Calu3 (cell line): Measurements from ENCODE around the gene ERC2. TPM values are rescaled to one million over a fixed set of nuclear protein-coding genes. Genes with fewer than 3 reads are reported as not detected.

Experiments
- BruUV-seq: library from RNA; stranded (reverse); fragments of 400-500 nt; replicated peaks from 2 replicates; lab custom pipeline; 2021; lab: Mats Ljungman, UMichigan
- CTCF ChIA-PET: fragments of 300-600 bp; sonication (Branson Sonifier 250); formaldehyde crosslinking; loops from one replicate; lab custom pipeline; 2022; ENCODE audit warnings: antibody characterized with exemption; lab: Charles Lee
- DNase-seq: peaks from one replicate; pipeline ENCODE4 v3.0.0; 2022
- H3K27ac Mint-ChIP-seq: one replicate; pipeline ENCODE4 v1.8.0; 2022; ENCODE audit warnings: mixed read lengths; ENCODE audit not compliant: unreplicated experiment
- H3K27me3 Mint-ChIP-seq: one replicate; pipeline ENCODE4 v1.8.0; 2022; ENCODE audit warnings: mixed read lengths; ENCODE audit not compliant: unreplicated experiment
- H3K36me3 Mint-ChIP-seq: one replicate; pipeline ENCODE4 v1.8.0; 2022; ENCODE audit warnings: mild to moderate bottlenecking, moderate library complexity, mixed read lengths; ENCODE audit not compliant: insufficient read depth, unreplicated experiment
- H3K4me1 Mint-ChIP-seq: one replicate; pipeline ENCODE4 v1.8.0; 2022; ENCODE audit warnings: mild to moderate bottlenecking, low read depth, mixed read lengths; ENCODE audit not compliant: unreplicated experiment
- H3K4me3 Mint-ChIP-seq: one replicate; pipeline ENCODE4 v1.8.0; 2022; ENCODE audit warnings: mild to moderate bottlenecking, low read depth, moderate library complexity, mixed read lengths; ENCODE audit not compliant: unreplicated experiment
- H3K9me3 Mint-ChIP-seq: one replicate; pipeline ENCODE4 v1.8.0; 2022; ENCODE audit warnings: low read depth, mixed read lengths; ENCODE audit not compliant: unreplicated experiment
- intact Hi-C: fragments of 100-400 bp; cut with micrococcal nuclease; formaldehyde crosslinking; loops from one replicate; pipeline ENCODE4 v1.10.0; 2022; ENCODE audit not compliant: unreplicated experiment
- total RNA-seq: library from RNA; stranded (reverse); gene quantifications from 2 replicates; pipeline ENCODE4 v1.2.3, GENCODE V29; 2022
- TF ChIP-seq, protein P1 (sequence below): fragments of 200-600 bp; IDR thresholded peaks from one replicate; pipeline ENCODE4 v1.8.0; 2022; ENCODE audit warnings: antibody characterized with exemption; ENCODE audit not compliant: unreplicated experiment

Gene ERC2
- total RNA-seq, 1 experiment from 2014 or later: 0.73 TPM

DNA sequence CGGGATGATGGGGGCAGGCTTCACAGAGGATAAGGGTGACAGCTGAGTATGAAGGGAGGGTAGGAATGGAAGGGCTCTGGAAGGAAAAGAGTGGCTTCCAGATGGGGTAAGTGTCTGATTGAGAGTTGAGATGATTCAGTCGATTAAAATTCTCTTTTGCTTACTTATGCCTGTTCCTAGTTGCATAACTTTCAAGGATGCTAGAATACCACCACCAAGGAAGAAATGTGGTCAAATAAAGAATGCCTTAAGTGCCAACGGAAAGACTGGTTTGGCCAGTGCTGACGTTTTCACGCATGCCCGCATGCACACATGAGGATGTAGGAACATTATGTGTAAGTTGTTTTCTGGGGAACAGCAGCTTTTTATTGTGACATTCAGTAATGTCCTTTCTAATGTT is 717.7 kb downstream of the ERC2 start:
- no peak for DNase-seq
- Mint-ChIP-seq H3K9me3 (no peaks in the 10 kb centered on the region), H3K4me1 (no peaks in the 10 kb centered on the region), H3K27me3 (no peaks in the 10 kb centered on the region), H3K36me3 (no peaks in the 10 kb centered on the region), H3K27ac (no peak overlapping the region), H3K4me3 (no peak overlapping the region)
- BruUV-seq: no TSS peak
- CTCF ChIA-PET: no interaction called here
- TF ChIP-seq, protein P1, sequence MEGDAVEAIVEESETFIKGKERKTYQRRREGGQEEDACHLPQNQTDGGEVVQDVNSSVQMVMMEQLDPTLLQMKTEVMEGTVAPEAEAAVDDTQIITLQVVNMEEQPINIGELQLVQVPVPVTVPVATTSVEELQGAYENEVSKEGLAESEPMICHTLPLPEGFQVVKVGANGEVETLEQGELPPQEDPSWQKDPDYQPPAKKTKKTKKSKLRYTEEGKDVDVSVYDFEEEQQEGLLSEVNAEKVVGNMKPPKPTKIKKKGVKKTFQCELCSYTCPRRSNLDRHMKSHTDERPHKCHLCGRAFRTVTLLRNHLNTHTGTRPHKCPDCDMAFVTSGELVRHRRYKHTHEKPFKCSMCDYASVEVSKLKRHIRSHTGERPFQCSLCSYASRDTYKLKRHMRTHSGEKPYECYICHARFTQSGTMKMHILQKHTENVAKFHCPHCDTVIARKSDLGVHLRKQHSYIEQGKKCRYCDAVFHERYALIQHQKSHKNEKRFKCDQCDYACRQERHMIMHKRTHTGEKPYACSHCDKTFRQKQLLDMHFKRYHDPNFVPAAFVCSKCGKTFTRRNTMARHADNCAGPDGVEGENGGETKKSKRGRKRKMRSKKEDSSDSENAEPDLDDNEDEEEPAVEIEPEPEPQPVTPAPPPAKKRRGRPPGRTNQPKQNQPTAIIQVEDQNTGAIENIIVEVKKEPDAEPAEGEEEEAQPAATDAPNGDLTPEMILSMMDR: no peak
- intact Hi-C loops: no loop called here

DNA sequence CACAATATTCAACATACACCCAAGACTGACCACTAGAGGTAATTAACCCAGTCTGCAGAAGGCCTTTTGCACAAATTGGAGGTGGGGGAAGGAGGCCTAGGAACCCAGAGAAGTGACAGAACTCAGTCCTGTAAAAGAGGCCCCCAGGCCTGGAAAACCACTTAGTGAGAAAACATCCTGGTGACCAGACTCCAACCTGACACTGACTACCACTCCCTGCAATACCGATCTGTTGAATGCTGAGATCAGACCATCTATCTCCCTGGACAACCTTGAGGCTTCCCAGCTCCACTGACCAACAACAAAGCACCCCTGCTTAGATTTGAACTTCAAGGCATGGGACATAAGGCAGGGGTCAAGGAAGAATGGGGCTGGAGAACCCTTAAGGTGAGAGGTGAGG is 719.2 kb downstream of the ERC2 start:
- intact Hi-C loops: loop anchor here (10.0 kb wide), 1 partner anchor 264 kb away; the partner anchor contains the start of gene WNT5A
- Mint-ChIP-seq H3K36me3 (no peaks in the 10 kb centered on the region), H3K27ac (no peak overlapping the region), H3K27me3 (no peaks in the 10 kb centered on the region), H3K4me1 (no peaks in the 10 kb centered on the region), H3K9me3 (peaks cover 2% of the 10 kb centered on the region), H3K4me3 (no peak overlapping the region)
- DNase-seq: no peak
- TF ChIP-seq, protein P1: no peak
- CTCF ChIA-PET: no interaction called here
- BruUV-seq: no TSS peak

DNA sequence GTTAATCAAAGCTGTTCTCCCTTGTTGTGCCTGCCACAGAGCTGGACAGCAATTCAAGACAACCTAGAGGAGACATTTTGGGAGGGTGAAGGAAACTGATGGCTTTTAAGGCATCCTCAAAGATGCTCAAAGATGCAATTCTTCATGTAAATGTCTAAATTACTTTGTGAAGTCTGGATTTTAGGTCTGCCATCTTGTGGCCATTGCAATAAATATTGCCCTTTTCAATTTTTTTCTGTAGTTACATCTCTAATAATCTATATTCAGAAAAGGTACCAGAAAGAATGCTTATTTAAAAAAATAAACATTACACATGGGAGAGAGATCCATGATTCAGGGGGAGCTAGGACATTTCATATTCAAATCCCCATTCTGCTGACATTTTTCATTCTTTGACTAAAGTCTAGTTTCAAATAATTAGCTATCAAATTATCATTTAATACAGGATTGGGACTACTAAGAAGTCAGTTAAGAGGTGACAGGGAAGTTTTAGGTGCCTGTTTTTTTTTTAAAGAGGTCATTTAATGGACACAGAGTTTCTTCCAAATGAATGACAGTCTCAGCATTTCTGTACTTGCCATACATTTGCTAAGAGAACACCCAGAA is 721.4 kb downstream of the ERC2 start:
- no TSS peak for BruUV-seq
- H3K27ac Mint-ChIP-seq: no peak overlapping the region
- intact Hi-C loops: loop anchor here (10.0 kb wide), 1 partner anchor 262 kb away; the partner anchor contains the start of gene WNT5A

DNA sequence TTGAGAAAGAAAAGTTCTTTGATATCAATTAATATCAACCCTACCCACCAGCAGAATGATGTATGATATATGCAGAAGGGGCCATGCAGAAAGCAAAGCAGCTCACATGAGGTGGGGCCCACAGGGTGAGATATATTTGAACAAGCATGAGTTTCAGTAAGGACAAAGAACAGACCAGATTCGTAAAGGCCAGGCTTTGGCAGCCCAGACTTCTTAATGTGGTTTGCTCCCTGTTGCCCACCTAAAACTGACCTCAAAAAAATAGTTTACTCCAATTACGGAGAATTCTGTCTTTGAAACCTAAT is 725.5 kb downstream of the ERC2 start:
- Mint-ChIP-seq H3K4me1 (no peaks in the 10 kb centered on the region), H3K36me3 (no peaks in the 10 kb centered on the region), H3K4me3 (no peak overlapping the region)

More for the DNA sequence above, 721.4 kb downstream of the ERC2 start:
- peaks cover 2% of the 10 kb centered on the region for H3K9me3 Mint-ChIP-seq
- TF ChIP-seq, protein P1: no peak
- no peaks in the 10 kb centered on the region for H3K4me1 Mint-ChIP-seq
- CTCF ChIA-PET: no interaction called here
- H3K36me3 Mint-ChIP-seq: no peaks in the 10 kb centered on the region
- no peak for DNase-seq
- no peaks in the 10 kb centered on the region for H3K27me3 Mint-ChIP-seq
- no peak overlapping the region for H3K4me3 Mint-ChIP-seq

More for the DNA sequence above, 725.5 kb downstream of the ERC2 start:
- CTCF ChIA-PET: no interaction called here
- intact Hi-C loops: loop anchor here (10.0 kb wide), 1 partner anchor 258 kb away; the partner anchor contains the start of gene WNT5A
- DNase-seq: no peak
- no peak overlapping the region for H3K27ac Mint-ChIP-seq
- BruUV-seq: no TSS peak
- peaks cover 2% of the 10 kb centered on the region for H3K9me3 Mint-ChIP-seq
- H3K27me3 Mint-ChIP-seq: no peaks in the 10 kb centered on the region
- TF ChIP-seq, protein P1: no peak
